Astrocyte of the cerebellum (primary cell): ENCODE results near the gene SHOC1.

Experiments
- DNase-seq: peaks from one replicate; pipeline ENCODE4 v3.0.0-alpha.2; 2011; ENCODE audit warnings: low read depth
- H3K4me3 ChIP-seq: 2 replicates; pipeline ENCODE4 v1.5.1; 2011; ENCODE audit warnings: mild to moderate bottlenecking, low read depth, low read length, moderate library complexity
- CTCF ChIP-seq: IDR thresholded peaks from 2 replicates; pipeline ENCODE4 v1.5.1; 2012; ENCODE audit warnings: low read length, low read depth, moderate library complexity, mild to moderate bottlenecking; ENCODE audit errors: missing control alignments
- in situ Hi-C: cut with HindIII; loops from 2 replicates; pipeline ENCODE4 v1.10.0; 2017; ENCODE audit warnings: low sequenced_read_pairs

The SHOC1 gene

GRCh38 chr9:111807197-111807596 lies 12.5 kb upstream of the SHOC1 start:
- no peak for TF ChIP-seq CTCF
- no peak for DNase-seq
- H3K4me3 ChIP-seq = no peak overlapping the region
- in situ Hi-C loops = no loop called here

- no peak overlapping the region for H3K4me3 ChIP-seq
- in situ Hi-C loops = no loop called here
- no peak for DNase-seq
- no peak for TF ChIP-seq CTCF
Measured at GRCh38 chr9:111806259-111806658, 11.5 kb upstream of the SHOC1 start.

GRCh38 chr9:111805830-111806241 lies 11.1 kb upstream of the SHOC1 start:
- DNase-seq = peak; percentile 19
- no peak for TF ChIP-seq CTCF
- in situ Hi-C loops = no loop called here
- H3K4me3 ChIP-seq = no peak overlapping the region

GRCh38 chr9:111805262-111805661 lies 10.5 kb upstream of the SHOC1 start:
- no peak for DNase-seq
- no peak for TF ChIP-seq CTCF
- H3K4me3 ChIP-seq = no peak overlapping the region
- in situ Hi-C loops = no loop called here

- in situ Hi-C loops = no loop called here
- no peak for TF ChIP-seq CTCF
- no peak overlapping the region for H3K4me3 ChIP-seq
- no peak for DNase-seq
Measured at GRCh38 chr9:111804636-111805035, 9.9 kb upstream of the SHOC1 start.

- TF ChIP-seq CTCF = no peak
- DNase-seq = no peak
- no peak overlapping the region for H3K4me3 ChIP-seq
- in situ Hi-C loops = no loop called here
Measured at GRCh38 chr9:111803924-111804323, 9.2 kb upstream of the SHOC1 start.
